ENCODE measurements around the gene AASS.

AASS gene

DNA sequence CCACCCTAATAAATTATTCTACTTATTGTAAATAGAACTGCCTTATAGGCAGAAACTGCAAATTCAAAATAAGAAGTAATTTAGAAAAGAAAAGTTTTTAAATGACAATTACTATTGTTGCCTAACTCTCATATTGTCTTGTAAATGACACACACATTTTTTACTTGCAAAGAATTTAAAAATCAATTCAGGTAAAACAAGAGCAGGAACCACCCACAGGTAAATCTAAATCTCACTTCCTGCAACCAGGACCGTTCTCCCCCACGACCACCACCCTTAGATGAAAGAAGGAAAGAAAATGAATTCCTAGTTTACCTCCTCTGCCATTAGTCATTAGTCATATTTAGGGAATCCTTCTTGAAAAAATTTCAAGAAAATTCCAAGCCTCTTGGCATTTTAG lies 4.8 kb upstream of the AASS start:
- TF ChIP-seq, protein P1, sequence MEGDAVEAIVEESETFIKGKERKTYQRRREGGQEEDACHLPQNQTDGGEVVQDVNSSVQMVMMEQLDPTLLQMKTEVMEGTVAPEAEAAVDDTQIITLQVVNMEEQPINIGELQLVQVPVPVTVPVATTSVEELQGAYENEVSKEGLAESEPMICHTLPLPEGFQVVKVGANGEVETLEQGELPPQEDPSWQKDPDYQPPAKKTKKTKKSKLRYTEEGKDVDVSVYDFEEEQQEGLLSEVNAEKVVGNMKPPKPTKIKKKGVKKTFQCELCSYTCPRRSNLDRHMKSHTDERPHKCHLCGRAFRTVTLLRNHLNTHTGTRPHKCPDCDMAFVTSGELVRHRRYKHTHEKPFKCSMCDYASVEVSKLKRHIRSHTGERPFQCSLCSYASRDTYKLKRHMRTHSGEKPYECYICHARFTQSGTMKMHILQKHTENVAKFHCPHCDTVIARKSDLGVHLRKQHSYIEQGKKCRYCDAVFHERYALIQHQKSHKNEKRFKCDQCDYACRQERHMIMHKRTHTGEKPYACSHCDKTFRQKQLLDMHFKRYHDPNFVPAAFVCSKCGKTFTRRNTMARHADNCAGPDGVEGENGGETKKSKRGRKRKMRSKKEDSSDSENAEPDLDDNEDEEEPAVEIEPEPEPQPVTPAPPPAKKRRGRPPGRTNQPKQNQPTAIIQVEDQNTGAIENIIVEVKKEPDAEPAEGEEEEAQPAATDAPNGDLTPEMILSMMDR (IDR thresholded peaks at IDR 0.05; ENCODE audit: insufficient read depth, low read length, poor library complexity, severe bottlenecking) = no peak
- no peak for TF ChIP-seq EZH2phosphoT487 (conservative IDR thresholded peaks at IDR 0.05; ENCODE audit: low read length)
- Histone ChIP-seq H3K9me3 (ENCODE audit: insufficient read depth, low read length) (no peaks in the 10 kb centered on the region), H3F3A (ENCODE audit: insufficient read depth) (no peaks in the 10 kb centered on the region), H3K9ac (ENCODE audit: low read length) (no peak overlapping the region), H4K20me1 (ENCODE audit: low read depth, low read length) (no peaks in the 10 kb centered on the region), H3K27me3 (ENCODE audit: low read length) (no peaks in the 10 kb centered on the region; the same call in 1 of the 2 replicates), H3K4me3 (ENCODE audit: insufficient read depth, low read length, poor library complexity, severe bottlenecking) (no peak overlapping the region), H3K4me2 (ENCODE audit: low read depth, low read length, poor library complexity, severe bottlenecking) (no peak overlapping the region), H3K36me3 (ENCODE audit: low read length) (no peaks in the 10 kb centered on the region), H3K9me2 (replicated peaks; ENCODE audit: insufficient read depth, low read length) (no peaks in the 10 kb centered on the region), H3K79me2 (ENCODE audit: insufficient read depth, low read length) (no peaks in the 10 kb centered on the region), H3K27ac (ENCODE audit: low read depth, low read length) (no peak overlapping the region), H2AFZ (ENCODE audit: low read depth, low read length, severe bottlenecking) (no peak overlapping the region)

DNA sequence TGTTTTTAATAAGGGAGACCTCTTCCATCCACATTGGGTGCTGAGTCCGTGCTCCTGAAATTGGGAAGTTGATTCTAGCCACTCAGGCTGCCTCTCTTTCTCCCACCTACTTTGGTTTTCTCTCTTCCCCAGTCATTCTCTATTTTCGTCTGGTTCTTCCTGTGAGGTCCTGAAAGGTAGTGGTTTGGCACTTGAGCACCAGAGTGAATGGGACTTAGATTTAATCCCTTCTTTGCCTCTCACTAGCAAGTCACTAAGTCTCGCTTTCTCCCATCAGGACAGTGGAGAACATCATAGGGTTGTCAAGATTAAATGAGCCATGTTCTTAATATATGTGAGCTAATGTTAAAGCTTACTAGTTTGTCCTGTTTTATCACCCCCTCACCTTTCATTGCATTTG lies 4.0 kb upstream of the AASS start:
- TF ChIP-seq EZH2phosphoT487 (conservative IDR thresholded peaks at IDR 0.05; ENCODE audit: low read length) = no peak
- TF ChIP-seq, protein P1 (IDR thresholded peaks at IDR 0.05; ENCODE audit: insufficient read depth, low read length, poor library complexity, severe bottlenecking) = no peak

DNA sequence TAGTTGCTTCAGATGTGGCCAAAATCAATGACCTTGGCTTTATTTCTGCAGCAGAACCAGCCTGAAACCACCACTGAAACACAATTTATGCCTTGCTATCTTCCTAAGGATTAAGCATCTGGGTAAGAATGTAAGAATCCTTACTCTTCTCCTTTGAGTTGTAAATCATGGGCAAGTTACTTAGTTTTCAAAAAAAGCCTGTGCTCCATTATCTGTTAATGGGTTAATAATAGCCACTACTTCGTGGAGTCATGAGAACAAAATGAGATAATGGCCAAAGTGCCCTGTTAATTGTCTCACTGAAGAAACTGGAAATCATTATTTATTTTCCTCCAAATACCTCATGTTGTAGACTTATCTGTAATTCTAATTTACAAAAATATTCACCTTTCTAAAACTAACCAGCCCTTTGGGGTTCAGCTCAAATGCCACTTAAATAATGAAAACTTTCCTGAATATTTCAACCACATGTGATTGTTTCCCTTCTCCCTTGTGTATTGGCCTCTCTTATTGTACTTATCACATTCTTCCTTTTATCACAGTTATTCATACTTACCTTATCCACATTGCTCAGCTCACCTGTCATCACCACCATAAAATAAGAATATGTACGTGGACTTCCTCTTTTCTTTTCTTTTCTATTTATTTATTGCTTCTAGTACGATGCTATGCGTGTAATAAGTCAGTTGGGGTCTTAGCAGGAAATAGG lies 2.0 kb upstream of the AASS start:
- H3K9me3 ChIP-seq (ENCODE audit: insufficient read depth, low read length) = no peaks in the 10 kb centered on the region
- no peaks in the 10 kb centered on the region for H3K36me3 ChIP-seq (ENCODE audit: low read length)
- no peak overlapping the region for H3K9ac ChIP-seq (ENCODE audit: low read length)
- H3K4me3 ChIP-seq (ENCODE audit: insufficient read depth, low read length, poor library complexity, severe bottlenecking) = no peak overlapping the region
- no peaks in the 10 kb centered on the region; the same call in 1 of the 2 replicates for H3K27me3 ChIP-seq (ENCODE audit: low read length)
- no peaks in the 10 kb centered on the region for H3K79me2 ChIP-seq (ENCODE audit: insufficient read depth, low read length)
- TF ChIP-seq EZH2phosphoT487 (conservative IDR thresholded peaks at IDR 0.05; ENCODE audit: low read length) = no peak
- TF ChIP-seq, protein P1 (IDR thresholded peaks at IDR 0.05; ENCODE audit: insufficient read depth, low read length, poor library complexity, severe bottlenecking) = no peak
- H3K27ac ChIP-seq (ENCODE audit: low read depth, low read length) = no peak overlapping the region
- H3F3A ChIP-seq (ENCODE audit: insufficient read depth) = no peaks in the 10 kb centered on the region
- no peaks in the 10 kb centered on the region for H4K20me1 ChIP-seq (ENCODE audit: low read depth, low read length)
- H3K9me2 ChIP-seq (replicated peaks; ENCODE audit: insufficient read depth, low read length) = no peaks in the 10 kb centered on the region
- no peak overlapping the region for H3K4me2 ChIP-seq (ENCODE audit: low read depth, low read length, poor library complexity, severe bottlenecking)
- H2AFZ ChIP-seq (ENCODE audit: low read depth, low read length, severe bottlenecking) = no peak overlapping the region

More for the DNA sequence above, 4.0 kb upstream of the AASS start:
- Histone ChIP-seq H3K9me2 (replicated peaks; ENCODE audit: insufficient read depth, low read length) (no peaks in the 10 kb centered on the region), H3K9ac (ENCODE audit: low read length) (no peak overlapping the region), H3K27me3 (ENCODE audit: low read length) (no peaks in the 10 kb centered on the region; the same call in 1 of the 2 replicates), H3K36me3 (ENCODE audit: low read length) (no peaks in the 10 kb centered on the region), H3K4me3 (ENCODE audit: insufficient read depth, low read length, poor library complexity, severe bottlenecking) (no peak overlapping the region), H4K20me1 (ENCODE audit: low read depth, low read length) (no peaks in the 10 kb centered on the region), H3K79me2 (ENCODE audit: insufficient read depth, low read length) (no peaks in the 10 kb centered on the region), H2AFZ (ENCODE audit: low read depth, low read length, severe bottlenecking) (no peak overlapping the region), H3F3A (ENCODE audit: insufficient read depth) (no peaks in the 10 kb centered on the region), H3K9me3 (ENCODE audit: insufficient read depth, low read length) (no peaks in the 10 kb centered on the region), H3K4me2 (ENCODE audit: low read depth, low read length, poor library complexity, severe bottlenecking) (no peak overlapping the region), H3K27ac (ENCODE audit: low read depth, low read length) (no peak overlapping the region)

Data from SU-DHL-6 (cell line).